ENCODE results near the gene SNAPIN. TPM values are rescaled to one million over a fixed set of nuclear protein-coding genes. Genes with fewer than 3 reads are reported as not detected.
A peak's percentile ranks its signal among the peaks of the same experiment; 100 is the strongest.

Gene SNAPIN
- total RNA-seq, 1 experiment from 2014 or later = 29.0 TPM

GRCh38 chr1:153687346-153688125 is 29.0 kb downstream of the SNAPIN start:
- Histone ChIP-seq H3K23me2 (ENCODE audit: insufficient read length, low read depth, low read length, poor library complexity, severe bottlenecking) (no peaks in the 10 kb centered on the region), H3K79me1 (ENCODE audit: insufficient read depth, low read depth, low read length, poor library complexity, severe bottlenecking) (no peaks in the 10 kb centered on the region), H3K4me2 (ENCODE audit: insufficient read depth, insufficient read length, low read length) (no peak overlapping the region), H2BK120ac (ENCODE audit: low read depth, low read length, poor library complexity, severe bottlenecking) (no peak overlapping the region), H2AFZ (ENCODE audit: low read length) (no peak overlapping the region), H2BK5ac (ENCODE audit: insufficient read length, low read length) (no peak overlapping the region), H3K4ac (ENCODE audit: low read depth, low read length) (no peak overlapping the region), H3K23ac (ENCODE audit: insufficient read length, low read depth, low read length) (no peak overlapping the region), H4K5ac (ENCODE audit: insufficient read length, low read depth, low read length) (no peak overlapping the region), H2BK12ac (ENCODE audit: insufficient read length, low read depth, low read length) (no peak overlapping the region), H3K79me2 (ENCODE audit: insufficient read depth, low read length) (no peaks in the 10 kb centered on the region), H2BK15ac (ENCODE audit: low read depth, low read length) (no peak overlapping the region), H3K18ac (ENCODE audit: insufficient read length, low read depth, low read length) (no peak overlapping the region), H2AK5ac (ENCODE audit: insufficient read length, low read length) (no peak overlapping the region), H3K9ac (ENCODE audit: extremely low read depth, insufficient read length, low read length) (no peak overlapping the region), H3T11ph (ENCODE audit: low read length) (no peak overlapping the region), H2BK20ac (ENCODE audit: low read depth, low read length, poor library complexity, severe bottlenecking) (no peak overlapping the region), H3K56ac (ENCODE audit: insufficient read length, low read depth, low read length) (no peak overlapping the region), H3K14ac (ENCODE audit: insufficient read depth, low read length) (no peak overlapping the region), H3K4me1 (ENCODE audit: insufficient read depth, low read length) (no peaks in the 10 kb centered on the region), H3K27me3 (ENCODE audit: insufficient read depth, low read length) (no peaks in the 10 kb centered on the region), H3K9me3 (ENCODE audit: control insufficient read depth, low read depth, low read length) (no peaks in the 10 kb centered on the region), H4K91ac (ENCODE audit: insufficient read length, low read depth, low read length) (no peak overlapping the region), H4K20me1 (ENCODE audit: control insufficient read depth, insufficient read depth, insufficient read length) (no peaks in the 10 kb centered on the region), H3K27ac (ENCODE audit: insufficient read length, low read depth, low read length) (no peak overlapping the region), H4K8ac (replicated peaks; ENCODE audit: insufficient read length, low read depth, low read length) (no peak overlapping the region)
- Mint-ChIP-seq H3K27me3 (ENCODE audit: low read depth) (peaks cover under 1% of the 10 kb centered on the region; the same call in 1 of the 2 replicates), H3K27ac (peak overlapping the region in 1 of 3 experiments; percentile 67; a peak in 2 of 7 replicates), H3K4me3 (no peak overlapping the region), H3K36me3 (ENCODE audit: insufficient read depth in 1 of 3, low read depth in 3 of 3) (peaks cover 4 to 33% (median 27%) of the 10 kb centered on the region in 3 experiments; a peak in 5 of 7 replicates), H3K9me3 (no peaks in the 10 kb centered on the region), H3K4me1 (peaks cover 8 to 19% of the 10 kb centered on the region in 2 experiments; a peak in 3 of 4 replicates)
- no peak for TF ChIP-seq CTCF (conservative IDR thresholded peaks at IDR 0.05)
- DNase-seq = no peak
- WGBS (ENCODE audit: extremely low coverage, insufficient read length, low lambda C conversion rate) = no CpG with 5 or more reads among the region's 16 CpGs

Measured in H9 (cell line).